Measurements from ENCODE around the gene RPTOR.

The RPTOR gene

GRCh38 chr17:80924807-80925610 lies 380.4 kb downstream of the RPTOR start:
- no peak for DNase-seq

DNA sequence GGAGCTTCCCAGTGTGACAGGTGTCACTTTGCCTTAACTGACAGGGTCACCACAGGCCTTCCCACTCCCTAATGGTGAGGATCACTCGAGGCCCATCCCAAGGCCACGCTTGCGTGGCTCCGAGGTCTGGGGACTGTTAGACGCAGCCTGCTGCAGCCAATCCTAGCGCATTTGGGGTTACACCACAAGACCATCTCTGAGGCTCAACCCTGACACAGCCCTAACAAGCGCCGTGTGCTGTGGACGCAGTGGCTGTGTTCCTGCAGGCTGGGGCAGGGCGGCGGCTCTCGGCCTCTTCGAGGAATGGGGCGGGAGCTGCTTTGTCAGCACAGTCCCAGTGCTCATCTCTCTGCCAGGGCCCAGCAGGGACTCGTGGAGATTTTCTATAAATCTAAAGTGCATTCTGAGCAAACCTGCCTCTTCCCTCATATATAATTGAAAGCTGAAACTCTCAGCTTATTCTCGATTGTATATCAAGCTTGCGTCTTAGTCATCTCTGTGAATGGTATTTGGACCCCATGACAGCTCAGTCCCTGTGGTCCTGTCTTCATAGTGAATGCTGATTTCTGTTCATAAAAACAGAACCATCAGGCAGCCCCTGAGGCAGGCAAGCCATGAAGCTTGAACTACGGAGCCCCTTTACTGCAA lies 381.2 kb downstream of the RPTOR start:
- DNase-seq = no peak

- no peak for DNase-seq
Measured at GRCh38 chr17:80926591-80927250, 382.1 kb downstream of the RPTOR start.

DNA sequence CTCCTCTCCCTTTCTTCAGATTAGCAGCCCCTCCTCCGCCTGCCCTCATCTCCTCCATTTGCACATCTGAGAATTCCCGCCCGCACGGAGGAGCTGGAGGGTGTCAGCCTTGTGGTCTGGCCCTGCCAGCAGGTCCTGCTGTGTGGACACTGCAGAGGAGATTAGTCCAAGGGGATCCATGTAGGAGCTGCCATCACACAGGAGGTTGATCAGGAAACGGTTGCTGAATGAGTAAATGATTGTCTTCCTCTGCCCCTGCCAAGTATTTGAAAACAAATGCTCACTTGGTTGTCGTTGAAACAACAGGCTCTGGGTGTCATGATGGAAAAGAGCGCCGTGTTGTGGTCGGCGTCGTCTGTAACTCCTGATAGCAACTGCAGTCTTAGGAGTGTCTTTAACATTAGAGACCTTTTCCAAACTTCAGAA lies 383.2 kb downstream of the RPTOR start:
- no peak for DNase-seq

DNA sequence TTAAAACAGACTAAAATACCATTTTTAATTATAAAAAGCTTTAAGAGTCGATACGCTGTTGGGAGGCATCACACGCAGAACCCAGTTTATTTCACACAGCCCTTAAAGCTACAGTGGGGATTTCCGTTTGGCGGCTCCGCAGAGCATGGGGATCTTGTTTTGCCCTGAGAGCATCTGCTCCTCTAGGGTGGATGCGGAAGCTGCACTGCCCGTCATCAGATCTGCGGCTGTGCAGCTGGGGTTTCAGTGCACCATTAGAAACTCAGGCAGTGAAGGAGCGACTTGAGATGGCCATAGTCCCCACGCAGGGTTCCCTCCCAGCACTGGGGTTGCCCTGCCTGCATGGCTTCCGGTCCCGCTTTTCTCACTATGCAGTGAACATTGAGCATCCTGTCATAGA lies 384.8 kb downstream of the RPTOR start:
- DNase-seq = no peak

GRCh38 chr17:80930335-80931279 lies 386.0 kb downstream of the RPTOR start:
- DNase-seq = no peak

DNA sequence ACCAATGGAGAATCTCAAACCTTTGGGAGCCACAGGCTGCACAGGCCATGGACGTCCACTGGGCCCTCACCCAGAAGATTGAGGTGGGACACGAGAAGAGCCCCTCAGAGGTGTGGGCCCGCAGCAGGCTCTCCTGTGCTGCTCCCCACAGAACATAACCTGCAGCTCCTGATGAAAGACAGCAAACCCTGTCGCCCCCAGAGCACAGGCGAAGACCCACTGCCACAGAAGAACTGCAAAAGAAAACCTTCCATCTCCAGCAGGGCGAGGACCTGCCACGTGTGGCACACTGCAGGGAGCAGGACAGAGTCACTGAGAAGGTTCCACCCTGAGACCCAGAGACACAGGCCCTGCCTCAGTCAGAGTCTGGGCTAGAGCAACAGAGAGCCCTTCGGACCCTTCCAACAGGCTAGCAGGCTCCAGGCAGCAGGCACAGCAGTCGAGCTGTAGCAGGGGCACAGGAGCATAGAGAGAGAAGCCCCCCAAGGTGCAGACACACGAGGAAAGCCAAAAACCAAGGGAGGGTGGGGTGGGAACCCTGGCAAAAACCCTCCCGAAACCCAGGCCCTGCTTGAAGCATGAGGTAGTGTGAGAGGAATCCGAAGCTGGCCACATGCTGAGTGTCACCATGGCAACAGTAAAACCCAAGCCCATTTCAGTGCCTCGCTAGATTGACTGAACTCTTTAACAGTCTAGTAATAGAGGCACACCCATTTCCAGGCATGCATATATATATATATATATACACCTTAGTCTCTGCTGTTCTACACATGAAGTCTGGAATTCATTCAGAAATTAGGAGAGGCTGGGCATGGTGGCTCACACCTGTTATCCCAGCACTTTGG lies 387.0 kb downstream of the RPTOR start:
- DNase-seq = peak; percentile 69

- DNase-seq = no peak
Measured at GRCh38 chr17:80935526-80935925, 390.9 kb downstream of the RPTOR start.

DNA sequence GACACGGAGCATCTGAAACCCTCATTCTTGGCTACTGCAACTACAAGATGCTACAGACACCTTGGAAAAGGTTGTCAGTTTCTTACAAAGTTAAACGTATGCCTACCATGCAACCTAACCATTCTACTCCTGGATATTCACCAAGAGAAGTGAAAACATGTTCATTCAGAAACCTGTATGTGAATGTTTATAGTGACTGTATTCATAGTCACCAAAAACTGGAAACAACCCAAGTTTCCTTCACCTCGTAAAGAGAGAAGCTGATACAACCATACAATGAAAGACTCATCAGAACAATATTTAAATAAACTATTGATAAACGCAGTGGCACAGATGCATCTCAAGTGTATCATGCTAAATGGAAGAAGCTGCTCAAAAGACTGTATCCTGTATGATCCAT lies 391.6 kb downstream of the RPTOR start:
- DNase-seq = no peak

GRCh38 chr17:80936723-80937122 lies 392.1 kb downstream of the RPTOR start:
- DNase-seq = no peak

DNA sequence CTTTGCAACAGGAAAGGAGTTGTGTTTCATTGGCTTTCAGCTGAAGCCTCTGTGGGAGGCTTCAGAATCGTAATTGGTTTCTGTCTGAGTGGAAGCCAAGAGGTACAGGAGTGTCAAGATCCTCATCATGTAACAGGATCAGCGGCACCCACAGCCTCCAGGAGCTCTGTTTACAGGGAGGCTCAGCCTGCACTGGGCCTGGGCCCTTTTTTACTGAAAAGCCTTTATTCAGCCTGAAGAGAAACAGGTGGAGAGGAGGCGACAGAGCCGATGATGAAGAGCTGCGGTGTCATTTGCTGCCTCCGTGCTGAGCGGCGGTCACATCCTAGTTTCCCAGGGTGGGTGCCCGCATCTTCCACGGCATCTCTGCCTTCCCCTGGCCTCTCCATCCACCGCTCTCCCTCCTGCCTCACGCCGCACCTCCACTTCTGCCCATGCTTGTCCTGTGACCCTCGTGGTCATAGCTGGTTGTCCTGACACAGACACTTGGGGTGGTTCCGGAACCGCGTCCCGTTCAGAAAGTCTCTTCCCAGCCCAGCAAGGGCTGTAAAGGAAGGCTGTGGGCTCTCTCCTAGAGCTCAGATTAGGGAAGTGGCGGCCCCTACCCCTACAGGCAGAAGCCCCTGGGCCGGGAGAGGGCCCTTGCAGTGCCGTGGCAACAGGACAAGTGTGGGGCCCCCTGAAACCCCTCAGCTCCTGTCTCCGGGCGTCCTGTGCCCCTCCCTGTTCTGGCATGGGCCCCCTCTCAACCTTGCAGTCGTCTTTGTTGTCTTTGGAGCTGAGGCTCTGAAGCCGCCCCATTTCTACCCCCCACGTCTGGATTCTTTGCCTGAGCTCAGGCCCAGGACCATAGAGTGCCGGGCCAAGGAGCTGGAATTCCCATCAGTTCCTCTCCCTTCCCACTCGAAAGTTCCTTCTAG lies 393.1 kb downstream of the RPTOR start:
- DNase-seq = no peak

DNA sequence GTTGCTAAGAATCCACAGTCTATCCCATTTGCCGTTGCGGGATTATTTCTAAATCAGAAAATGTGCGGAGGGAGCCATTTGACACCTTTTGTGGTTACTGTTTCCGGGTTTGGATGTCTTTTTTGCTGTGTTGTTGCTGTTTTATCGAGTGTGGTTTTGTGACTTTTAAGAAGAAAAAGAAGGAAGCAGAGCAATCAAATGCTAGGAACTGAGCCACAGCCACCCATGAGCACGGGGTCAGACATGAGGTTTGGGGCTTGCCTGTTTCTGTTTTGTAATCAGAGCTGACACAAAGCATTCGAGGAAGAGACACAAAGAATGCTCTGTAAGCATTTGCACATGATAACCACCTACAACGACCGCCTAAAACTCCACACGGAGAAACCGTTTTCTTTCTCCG lies 393.9 kb downstream of the RPTOR start:
- DNase-seq = no peak

- no peak for DNase-seq
Measured at GRCh38 chr17:80939151-80940145, 394.8 kb downstream of the RPTOR start.

DNA sequence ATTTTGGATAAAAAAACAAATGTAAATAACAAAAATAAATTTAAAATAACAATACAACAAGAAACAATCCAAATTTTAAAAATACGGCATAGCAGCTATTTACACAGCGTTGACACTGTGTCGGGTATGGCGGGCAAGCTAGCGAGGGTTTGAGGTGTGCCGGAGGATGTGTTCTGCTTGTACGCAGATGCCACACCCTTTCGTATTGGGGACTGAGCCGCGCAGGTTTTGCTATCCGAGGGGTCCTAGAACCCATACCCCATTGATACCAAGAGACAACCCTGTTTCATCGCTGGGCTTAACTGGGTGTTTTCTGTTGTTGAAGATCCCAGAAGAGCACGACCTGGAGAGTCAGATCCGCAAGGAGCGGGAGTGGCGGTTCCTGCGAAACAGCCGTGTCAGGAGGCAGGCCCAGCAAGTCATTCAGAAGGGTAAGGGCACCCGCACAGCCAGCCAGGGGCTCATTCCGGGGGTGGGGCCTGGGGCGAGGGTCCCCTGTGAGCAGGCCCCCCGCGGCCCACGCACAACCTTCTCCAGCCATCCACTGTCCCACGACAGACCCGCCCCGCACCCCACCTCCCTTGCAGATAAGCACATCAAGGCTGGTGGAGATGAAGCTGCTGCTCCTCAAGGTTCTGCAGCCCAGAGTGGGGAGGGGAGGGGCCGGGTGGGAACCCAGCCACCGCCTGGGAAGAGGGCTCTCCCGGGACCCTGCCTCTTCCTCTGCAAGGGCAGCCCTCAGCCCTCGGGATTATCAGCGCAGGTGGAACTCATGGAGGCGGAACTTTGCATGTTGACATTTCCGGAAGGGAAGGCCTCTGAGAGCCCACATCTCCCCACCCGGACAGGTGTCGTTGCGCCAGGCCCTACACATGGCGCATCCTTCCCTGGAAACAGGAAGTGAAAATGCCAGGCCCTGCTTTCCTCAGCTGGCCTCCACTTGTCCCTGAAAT lies 395.8 kb downstream of the RPTOR start:
- no peak for DNase-seq

- no peak for DNase-seq
Measured at GRCh38 chr17:80941171-80941570, 396.5 kb downstream of the RPTOR start.

DNA sequence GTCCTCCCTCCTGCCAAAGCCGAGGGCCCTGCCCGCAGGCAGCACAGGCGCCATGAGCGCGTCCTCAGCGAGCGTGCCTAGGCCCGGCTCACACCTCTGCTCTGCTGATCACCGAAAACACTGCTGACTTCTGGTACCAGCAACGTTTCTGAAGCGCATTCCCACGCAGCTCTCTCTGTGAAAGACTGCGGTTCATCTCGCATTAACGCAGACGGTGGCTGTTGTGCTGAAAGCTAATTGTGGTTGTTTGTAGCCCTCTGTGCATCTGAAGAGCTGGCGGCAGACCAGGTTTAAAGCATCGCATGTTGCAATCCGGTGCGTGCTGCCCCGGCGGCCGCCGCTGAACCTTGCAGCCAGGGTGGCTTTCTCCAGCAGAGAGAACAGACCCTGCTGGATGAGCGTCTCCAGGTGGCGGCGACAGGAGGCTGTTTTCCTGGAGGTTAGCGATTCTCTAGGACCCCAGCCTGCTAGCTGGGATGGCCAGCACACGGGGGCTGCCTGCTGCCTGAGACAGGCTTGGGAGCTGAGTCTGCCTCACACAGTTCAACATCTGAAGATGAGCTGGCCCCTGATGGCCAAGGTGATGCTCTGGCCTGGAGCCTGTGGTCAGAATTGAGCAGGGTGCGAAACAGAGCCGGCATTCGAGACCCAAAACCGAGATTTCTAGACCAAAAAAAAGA lies 397.2 kb downstream of the RPTOR start:
- no peak for DNase-seq
